ACHN (cell line): ENCODE measurements around the gene ERMARD.

ENCODE experiments used
- DNase-seq: peaks from one replicate; pipeline ENCODE4 v3.0.0-alpha.2; 2015
- in situ Hi-C: cut with HindIII; loops from 2 replicates; pipeline ENCODE4 v1.10.0; 2017; ENCODE audit warnings: low sequenced_read_pairs, low pct_ligation_motif_present, low pct_unique_long_range_greater_than_20kb

The ERMARD gene

GRCh38 chr6:169751242-169752073, at the start of gene ERMARD, which contains the start of gene DYNLT2:
Gene ERMARD, plus strand, starts transcription at chr6:169751622. Its CDS starts 36 bp downstream, at chr6:169751658.
Gene DYNLT2, minus strand, starts transcription at chr6:169751572. Its CDS starts 114 bp downstream, at chr6:169751458.
- DNase-seq, result peak; percentile 93
- in situ Hi-C loops, result no loop called here

- peak; percentile 96 for DNase-seq
- in situ Hi-C loops, result no loop called here
These were observed 49.2 kb upstream of the ERMARD start, which contains the start of the genes C6orf120 and WDR27 for GRCh38 chr6:169701954-169702839. Gene C6orf120, plus strand, starts transcription at chr6:169702126. Its CDS starts 334 bp downstream, at chr6:169702460. Gene WDR27, minus strand, starts transcription at chr6:169702029. Its CDS starts 13,024 bp downstream, at chr6:169689005.

- in situ Hi-C loops, result no loop called here
- DNase-seq, result no peak
These were observed 48.6 kb upstream of the ERMARD start for GRCh38 chr6:169702840-169703246.

- in situ Hi-C loops, result no loop called here
- DNase-seq, result no peak
These were observed 43.6 kb upstream of the ERMARD start for GRCh38 chr6:169707772-169708171.

GRCh38 chr6:169709293-169709692, 42.1 kb upstream of the ERMARD start:
- in situ Hi-C loops, result no loop called here
- no peak for DNase-seq

GRCh38 chr6:169710009-169710408, 41.4 kb upstream of the ERMARD start:
- no peak for DNase-seq
- in situ Hi-C loops, result no loop called here

- DNase-seq, result no peak
- in situ Hi-C loops, result no loop called here
These were observed 37.2 kb upstream of the ERMARD start for GRCh38 chr6:169714178-169714577.

GRCh38 chr6:169714595-169714994, 36.8 kb upstream of the ERMARD start:
- no peak for DNase-seq
- in situ Hi-C loops, result no loop called here

- DNase-seq, result no peak
- in situ Hi-C loops, result no loop called here
These were observed 32.3 kb upstream of the ERMARD start for GRCh38 chr6:169719117-169719516.

- in situ Hi-C loops, result no loop called here
- DNase-seq, result no peak
These were observed 31.1 kb upstream of the ERMARD start for GRCh38 chr6:169720207-169720855.

GRCh38 chr6:169722362-169723199, 28.8 kb upstream of the ERMARD start:
- DNase-seq, result peak; percentile 73

GRCh38 chr6:169723200-169723909, 28.1 kb upstream of the ERMARD start:
- DNase-seq, result peak; percentile 54
- in situ Hi-C loops, result no loop called here

More at GRCh38 chr6:169722362-169723199, 28.8 kb upstream of the ERMARD start:
- in situ Hi-C loops, result no loop called here

- DNase-seq, result peak; percentile 34
- in situ Hi-C loops, result no loop called here
These were observed 27.4 kb upstream of the ERMARD start for GRCh38 chr6:169723991-169724493.

- DNase-seq, result peak; percentile 48
- in situ Hi-C loops, result no loop called here
These were observed 26.8 kb upstream of the ERMARD start, which contains the start of gene PHF10 for GRCh38 chr6:169724494-169725124. Gene PHF10, minus strand, starts transcription at chr6:169724500. Its CDS starts 569 bp downstream, at chr6:169723931.

- peak; percentile 77 for DNase-seq
- in situ Hi-C loops, result no loop called here
These were observed 26.0 kb upstream of the ERMARD start for GRCh38 chr6:169725125-169726048.

GRCh38 chr6:169726049-169726400, 25.4 kb upstream of the ERMARD start:
- in situ Hi-C loops, result no loop called here
- no peak for DNase-seq
